ENCODE results near the gene BST1.
"Not testable (repeated sequence)": the region's sequence is repeated elsewhere in the genome, so short reads cannot be mapped to it uniquely, and the experiment has no call there.

The BST1 gene

GRCh38 chr4:15718959-15719358 lies 16.1 kb downstream of the BST1 start:
- H3K27ac ChIP-seq, result no peak overlapping the region
- DNase-seq, result no peak
- no peak overlapping the region for H3K4me3 ChIP-seq (ENCODE audit: low read depth, low read length)
- no peaks in the 10 kb centered on the region for H3K36me3 ChIP-seq
- no peaks in the 10 kb centered on the region for H3K9me3 ChIP-seq (ENCODE audit: severe bottlenecking)
- no peaks in the 10 kb centered on the region for H3K27me3 ChIP-seq (ENCODE audit: insufficient read depth, low read depth, severe bottlenecking)
- TF ChIP-seq CTCF (IDR thresholded peaks at IDR 0.05; ENCODE audit: low read depth, low read length), result no peak

GRCh38 chr4:15719506-15719905 lies 16.6 kb downstream of the BST1 start:
- H3K36me3 ChIP-seq, result no peaks in the 10 kb centered on the region
- no peak for DNase-seq
- no peaks in the 10 kb centered on the region for H3K27me3 ChIP-seq (ENCODE audit: insufficient read depth, low read depth, severe bottlenecking)
- no peak for TF ChIP-seq CTCF (IDR thresholded peaks at IDR 0.05; ENCODE audit: low read depth, low read length)
- H3K4me3 ChIP-seq (ENCODE audit: low read depth, low read length), result no peak overlapping the region
- H3K27ac ChIP-seq, result no peak overlapping the region
- H3K9me3 ChIP-seq (ENCODE audit: severe bottlenecking), result no peaks in the 10 kb centered on the region

DNA sequence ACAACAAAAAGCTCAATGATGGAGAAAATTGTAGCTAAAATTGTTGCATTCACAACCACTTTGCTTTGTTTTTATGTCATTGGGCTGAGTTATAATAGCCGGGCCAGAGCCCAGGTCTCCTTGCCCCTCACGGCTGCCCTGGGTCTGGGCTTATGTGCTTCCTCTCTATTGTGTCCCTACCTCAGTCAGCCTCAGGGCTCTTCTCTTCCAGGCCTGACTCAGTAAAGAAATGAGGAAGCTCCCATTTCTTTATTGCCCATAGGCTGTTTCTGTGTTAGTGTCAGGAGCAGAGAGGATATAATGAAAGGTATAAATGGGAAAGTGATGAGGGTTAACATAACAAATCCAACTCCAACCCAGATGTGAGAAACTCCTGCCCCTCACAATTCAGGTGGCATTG lies 18.0 kb downstream of the BST1 start:
- TF ChIP-seq CTCF (IDR thresholded peaks at IDR 0.05; ENCODE audit: low read depth, low read length), result no peak
- Histone ChIP-seq H3K36me3 (no peaks in the 10 kb centered on the region), H3K4me3 (ENCODE audit: low read depth, low read length) (no peak overlapping the region), H3K27me3 (ENCODE audit: insufficient read depth, low read depth, severe bottlenecking) (no peaks in the 10 kb centered on the region), H3K27ac (no peak overlapping the region), H3K9me3 (ENCODE audit: severe bottlenecking) (no peaks in the 10 kb centered on the region)
- DNase-seq, result no peak

DNA sequence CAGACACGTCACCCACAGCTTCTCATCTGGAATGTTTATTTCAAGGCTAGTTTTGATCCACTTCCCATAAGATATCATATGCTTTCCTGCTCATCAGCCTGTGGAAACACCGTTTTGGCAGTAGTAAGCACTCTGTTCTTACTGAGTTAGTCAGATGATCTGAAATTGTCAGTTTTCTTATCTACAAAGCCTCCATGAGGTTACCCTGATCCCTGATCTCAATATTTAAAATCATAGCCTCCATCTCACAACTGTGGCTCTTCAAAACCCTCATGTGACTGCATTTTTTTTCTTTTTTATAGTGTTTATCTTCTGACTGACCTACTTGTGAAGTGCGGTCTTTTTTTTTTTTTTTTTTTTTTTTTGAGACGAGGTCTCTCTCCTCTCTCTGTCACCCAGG lies 22.7 kb downstream of the BST1 start:
- DNase-seq, result no peak
- TF ChIP-seq CTCF (IDR thresholded peaks at IDR 0.05; ENCODE audit: low read depth, low read length), result no peak
- Histone ChIP-seq H3K36me3 (no peaks in the 10 kb centered on the region), H3K9me3 (ENCODE audit: severe bottlenecking) (no peaks in the 10 kb centered on the region), H3K27ac (no peak overlapping the region), H3K27me3 (ENCODE audit: insufficient read depth, low read depth, severe bottlenecking) (no peaks in the 10 kb centered on the region), H3K4me3 (ENCODE audit: low read depth, low read length) (no peak overlapping the region)

- H3K9me3 ChIP-seq (ENCODE audit: severe bottlenecking), result no peaks in the 10 kb centered on the region
- H3K27me3 ChIP-seq (ENCODE audit: insufficient read depth, low read depth, severe bottlenecking), result no peaks in the 10 kb centered on the region
- H3K36me3 ChIP-seq, result no peaks in the 10 kb centered on the region
- peak; percentile 68 for TF ChIP-seq CTCF (IDR thresholded peaks at IDR 0.05; ENCODE audit: low read depth, low read length)
- no peak overlapping the region for H3K4me3 ChIP-seq (ENCODE audit: low read depth, low read length)
- DNase-seq, result peak; percentile 16
- no peak overlapping the region for H3K27ac ChIP-seq
Measured at GRCh38 chr4:15729910-15730533, 27.2 kb downstream of the BST1 start.

GRCh38 chr4:15733061-15733460 lies 30.2 kb downstream of the BST1 start:
- not testable (repeated sequence) for DNase-seq; H3K27ac ChIP-seq; H3K9me3 ChIP-seq (ENCODE audit: severe bottlenecking); H3K27me3 ChIP-seq (ENCODE audit: insufficient read depth, low read depth, severe bottlenecking); H3K36me3 ChIP-seq; H3K4me3 ChIP-seq (ENCODE audit: low read depth, low read length)

Measured in WERI-Rb-1 (cell line).